H9 (cell line): ENCODE measurements around the gene MSANTD2. TPM values are rescaled to one million over a fixed set of nuclear protein-coding genes. Genes with fewer than 3 reads are reported as not detected.

Source experiments
- DNase-seq: peaks from one replicate; pipeline ENCODE4 v3.0.0-alpha.2; 2017
- H2AFZ ChIP-seq: one replicate; pipeline ENCODE4 v1.6.1; 2013; ENCODE audit warnings: mild to moderate bottlenecking, low read length, control low read depth, moderate library complexity
- H2AK5ac ChIP-seq: 2 replicates; pipeline ENCODE4 v1.6.1; 2013; ENCODE audit warnings: low read length, control low read depth, mixed read lengths; ENCODE audit not compliant: insufficient read length
- H2BK120ac ChIP-seq: one replicate; pipeline ENCODE4 v1.6.1; 2013; ENCODE audit warnings: low read depth, mild to moderate bottlenecking, low read length, control low read depth, inconsistent platforms; ENCODE audit not compliant: poor library complexity, severe bottlenecking
- H2BK12ac ChIP-seq: 2 replicates; pipeline ENCODE4 v1.6.1; 2013; ENCODE audit warnings: low read length, control low read depth, mixed read lengths, low read depth; ENCODE audit not compliant: insufficient read length
- H2BK15ac ChIP-seq: 2 replicates; pipeline ENCODE4 v1.6.1; 2013; ENCODE audit warnings: low read depth, low read length, control low read depth
- H2BK20ac ChIP-seq: one replicate; pipeline ENCODE4 v1.6.1; 2013; ENCODE audit warnings: low read depth, mild to moderate bottlenecking, low read length, control low read depth, inconsistent platforms; ENCODE audit not compliant: poor library complexity, severe bottlenecking
- H2BK5ac ChIP-seq: 2 replicates; pipeline ENCODE4 v1.6.1; 2013; ENCODE audit warnings: low read length, control low read depth, mixed read lengths; ENCODE audit not compliant: insufficient read length
- H3K14ac ChIP-seq: 2 replicates; pipeline ENCODE4 v1.6.1; 2013; ENCODE audit warnings: low read length, control low read depth; ENCODE audit not compliant: insufficient read depth
- H3K18ac ChIP-seq: 2 replicates; pipeline ENCODE4 v1.6.1; 2013; ENCODE audit warnings: low read depth, mild to moderate bottlenecking, mixed read lengths, low read length, control low read depth; ENCODE audit not compliant: insufficient read length
- H3K23ac ChIP-seq: 2 replicates; pipeline ENCODE4 v1.6.1; 2013; ENCODE audit warnings: low read length, control low read depth, mixed read lengths, low read depth; ENCODE audit not compliant: insufficient read length
- H3K23me2 ChIP-seq: 2 replicates; pipeline ENCODE4 v1.6.1; 2013; ENCODE audit warnings: low read depth, mild to moderate bottlenecking, mixed read lengths, low read length, control low read depth; ENCODE audit not compliant: insufficient read length, poor library complexity, severe bottlenecking
- H3K27ac ChIP-seq: 2 replicates; pipeline ENCODE4 v1.5.1; 2013; ENCODE audit warnings: low read length, control low read depth, mixed read lengths, low read depth; ENCODE audit not compliant: insufficient read length
- H3K27me3 ChIP-seq: 2 replicates; pipeline ENCODE4 v1.6.1; 2013; ENCODE audit warnings: low read length, control low read depth, inconsistent platforms; ENCODE audit not compliant: insufficient read depth
- H3K4ac ChIP-seq: 2 replicates; pipeline ENCODE4 v1.6.1; 2013; ENCODE audit warnings: low read depth, mild to moderate bottlenecking, control low read depth, inconsistent platforms, low read length, moderate library complexity
- H3K4me1 ChIP-seq: 2 replicates; pipeline ENCODE4 v1.6.1; 2013; ENCODE audit warnings: low read length, control low read depth, inconsistent platforms; ENCODE audit not compliant: insufficient read depth
- H3K4me2 ChIP-seq: 2 replicates; pipeline ENCODE4 v1.6.1; 2013; ENCODE audit warnings: low read length, control low read depth, mixed read lengths; ENCODE audit not compliant: insufficient read length, insufficient read depth
- H3K56ac ChIP-seq: 2 replicates; pipeline ENCODE4 v1.6.1; 2013; ENCODE audit warnings: low read depth, mild to moderate bottlenecking, mixed read lengths, low read length, control low read depth; ENCODE audit not compliant: insufficient read length
- H3K79me1 ChIP-seq: 2 replicates; pipeline ENCODE4 v1.6.1; 2013; ENCODE audit warnings: low read depth, mild to moderate bottlenecking, moderate library complexity, low read length, control low read depth, inconsistent platforms; ENCODE audit not compliant: insufficient read depth, poor library complexity, severe bottlenecking
- H3K79me2 ChIP-seq: 2 replicates; pipeline ENCODE4 v1.6.1; 2013; ENCODE audit warnings: low read length, control low read depth, inconsistent platforms; ENCODE audit not compliant: insufficient read depth
- H3K9ac ChIP-seq: 2 replicates; pipeline ENCODE4 v1.6.1; 2013; ENCODE audit warnings: low read length, control low read depth, mixed read lengths; ENCODE audit not compliant: insufficient read length; ENCODE audit errors: extremely low read depth
- H3K9me3 ChIP-seq: one replicate; pipeline ENCODE4 v1.6.1; 2013; ENCODE audit warnings: low read depth, low read length, inconsistent platforms; ENCODE audit not compliant: control insufficient read depth
- H3T11ph ChIP-seq: one replicate; pipeline ENCODE4 v1.6.1; 2013; ENCODE audit warnings: mild to moderate bottlenecking, low read length, control low read depth, inconsistent platforms
- H4K20me1 ChIP-seq: one replicate; pipeline ENCODE4 v1.6.1; 2013; ENCODE audit not compliant: control insufficient read depth, insufficient read length, insufficient read depth
- H4K5ac ChIP-seq: 2 replicates; pipeline ENCODE4 v1.6.1; 2013; ENCODE audit warnings: low read depth, mild to moderate bottlenecking, mixed read lengths, low read length, control low read depth; ENCODE audit not compliant: insufficient read length
- H4K8ac ChIP-seq: replicated peaks from 2 replicates; pipeline ENCODE4 v1.6.1; 2013; ENCODE audit warnings: low read length, control low read depth, mixed read lengths, low read depth; ENCODE audit not compliant: insufficient read length
- H4K91ac ChIP-seq: 2 replicates; pipeline ENCODE4 v1.6.1; 2013; ENCODE audit warnings: low read depth, mild to moderate bottlenecking, moderate library complexity, mixed read lengths, low read length, control low read depth; ENCODE audit not compliant: insufficient read length
- H3K27ac Mint-ChIP-seq, 3 experiments: 2 replicates in 2 of 3; 3 replicates in 1 of 3; pipeline ENCODE4 v1.8.0; 2020 to 2021; ENCODE audit warnings: mixed read lengths in 3 of 3, mild to moderate bottlenecking in 1 of 3, moderate library complexity in 1 of 3
- H3K27me3 Mint-ChIP-seq: 2 replicates; pipeline ENCODE4 v1.8.0; 2021; ENCODE audit warnings: low read depth, mild to moderate bottlenecking, moderate library complexity, mixed read lengths
- H3K36me3 Mint-ChIP-seq, 3 experiments: 2 replicates in 2 of 3; 3 replicates in 1 of 3; pipeline ENCODE4 v1.8.0; 2020 to 2021; ENCODE audit warnings: low read depth in 3 of 3, mixed read lengths in 3 of 3; ENCODE audit not compliant: insufficient read depth in 1 of 3
- H3K4me1 Mint-ChIP-seq, 2 experiments: 2 replicates each; pipeline ENCODE4 v1.8.0; 2020; ENCODE audit warnings: mixed read lengths in 2 of 2
- H3K4me3 Mint-ChIP-seq, 2 experiments: 2 replicates in 1 of 2; 3 replicates in 1 of 2; pipeline ENCODE4 v1.8.0; 2020 to 2021; ENCODE audit warnings: mild to moderate bottlenecking in 2 of 2, mixed read lengths in 2 of 2, moderate library complexity in 1 of 2
- H3K9me3 Mint-ChIP-seq, 2 experiments: 2 replicates in 1 of 2; 3 replicates in 1 of 2; pipeline ENCODE4 v1.8.0; 2020; ENCODE audit warnings: mild to moderate bottlenecking in 2 of 2, mixed read lengths in 2 of 2, moderate library complexity in 1 of 2
- WGBS: extraction: QIAGEN DNeasy Blood & Tissue Kit; methylation state at CpG from one replicate; pipeline ENCODE4 v1.1.7; 2013; ENCODE audit warnings: missing lambda C conversion rate, low lambda C conversion rate, mixed read lengths; ENCODE audit not compliant: insufficient read length; ENCODE audit errors: extremely low coverage; 5-methylcytosine and 5-hydroxymethylcytosine counted together
- total RNA-seq: library from RNA; stranded (reverse); gene quantifications from 2 replicates; pipeline ENCODE4 v1.2.1, GENCODE V29; 2021
- TF ChIP-seq, protein P1 (sequence below): fragments of 200-600 bp; sonication (generic); conservative IDR thresholded peaks from 3 replicates; pipeline ENCODE4 v1.8.0; 2021; ENCODE audit warnings: antibody characterized with exemption, mild to moderate bottlenecking

Gene MSANTD2
- total RNA-seq, 1 experiment from 2014 or later = 18.1 TPM

DNA sequence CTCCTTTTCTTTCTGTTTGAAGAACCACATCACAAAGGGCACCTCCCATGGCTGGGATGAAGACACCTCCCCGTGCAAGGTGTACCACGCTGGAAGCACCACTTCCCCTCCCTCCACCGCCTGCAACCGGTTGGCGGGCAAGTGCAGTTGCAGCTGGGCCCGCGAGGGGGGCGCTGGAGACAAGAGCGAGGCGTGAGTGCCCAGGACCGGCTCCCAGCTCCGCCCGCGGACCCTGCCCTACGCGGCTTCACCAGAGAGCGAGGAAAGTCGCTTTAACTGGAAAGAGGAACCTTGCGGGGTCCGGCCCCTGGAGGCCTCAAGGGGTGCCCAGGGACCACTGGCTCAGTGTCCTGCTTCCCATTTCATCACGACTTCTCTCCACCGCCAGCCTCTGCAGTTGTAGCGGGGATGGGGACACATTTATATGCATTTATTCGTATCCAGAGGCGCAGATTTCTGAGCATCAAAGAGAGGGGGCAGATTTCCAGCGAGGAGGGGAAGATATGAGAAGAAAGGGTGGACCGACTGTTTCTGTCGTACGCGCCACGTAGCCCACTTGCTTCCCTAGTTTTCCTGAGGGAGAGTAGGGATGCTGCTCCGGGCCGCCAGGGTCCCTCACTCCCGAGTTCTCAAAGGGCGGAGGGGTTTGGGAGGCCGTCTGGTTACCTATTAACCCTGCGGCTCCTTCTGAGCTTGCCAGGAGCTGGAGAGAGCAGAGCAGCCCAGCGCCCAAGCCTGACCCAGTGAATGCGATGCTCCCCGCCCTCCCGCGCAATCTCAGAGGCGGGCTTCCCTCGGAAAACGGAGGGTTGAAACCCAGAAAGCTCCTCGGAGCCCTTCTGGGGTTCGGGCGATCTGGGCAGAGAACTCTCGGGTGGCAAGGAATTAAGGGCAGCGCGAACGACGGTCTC, 41.6 kb downstream of the MSANTD2 start:
- Histone ChIP-seq H4K20me1 (no peaks in the 10 kb centered on the region), H3K14ac (no peak overlapping the region), H2BK20ac (no peak overlapping the region), H3K27ac (no peak overlapping the region), H3K27me3 (peaks cover 75% of the 10 kb centered on the region), H3K9me3 (no peaks in the 10 kb centered on the region), H3K4me2 (peak overlapping the region; percentile 49), H2BK12ac (no peak overlapping the region), H2BK120ac (no peak overlapping the region), H3K56ac (no peak overlapping the region), H3K4ac (no peak overlapping the region), H3K79me1 (no peaks in the 10 kb centered on the region), H2BK15ac (no peak overlapping the region), H2AFZ (no peak overlapping the region), H2BK5ac (no peak overlapping the region), H4K5ac (no peak overlapping the region), H4K8ac (no peak overlapping the region), H2AK5ac (no peak overlapping the region), H3K9ac (no peak overlapping the region), H3K18ac (no peak overlapping the region), H4K91ac (no peak overlapping the region), H3K23me2 (peaks cover 24% of the 10 kb centered on the region), H3K79me2 (no peaks in the 10 kb centered on the region), H3K4me1 (no peaks in the 10 kb centered on the region), H3K23ac (no peak overlapping the region), H3T11ph (no peak overlapping the region)
- Mint-ChIP-seq H3K9me3 (peaks cover 0 to 9% of the 10 kb centered on the region in 2 experiments; a peak in 3 of 5 replicates), H3K4me1 (peaks cover 39 to 63% of the 10 kb centered on the region in 2 experiments), H3K4me3 (peak overlapping the region; percentile 65 to 81), H3K36me3 (no peaks in the 10 kb centered on the region), H3K27me3 (peaks cover 76% of the 10 kb centered on the region), H3K27ac (no peak overlapping the region)
- TF ChIP-seq, protein P1, sequence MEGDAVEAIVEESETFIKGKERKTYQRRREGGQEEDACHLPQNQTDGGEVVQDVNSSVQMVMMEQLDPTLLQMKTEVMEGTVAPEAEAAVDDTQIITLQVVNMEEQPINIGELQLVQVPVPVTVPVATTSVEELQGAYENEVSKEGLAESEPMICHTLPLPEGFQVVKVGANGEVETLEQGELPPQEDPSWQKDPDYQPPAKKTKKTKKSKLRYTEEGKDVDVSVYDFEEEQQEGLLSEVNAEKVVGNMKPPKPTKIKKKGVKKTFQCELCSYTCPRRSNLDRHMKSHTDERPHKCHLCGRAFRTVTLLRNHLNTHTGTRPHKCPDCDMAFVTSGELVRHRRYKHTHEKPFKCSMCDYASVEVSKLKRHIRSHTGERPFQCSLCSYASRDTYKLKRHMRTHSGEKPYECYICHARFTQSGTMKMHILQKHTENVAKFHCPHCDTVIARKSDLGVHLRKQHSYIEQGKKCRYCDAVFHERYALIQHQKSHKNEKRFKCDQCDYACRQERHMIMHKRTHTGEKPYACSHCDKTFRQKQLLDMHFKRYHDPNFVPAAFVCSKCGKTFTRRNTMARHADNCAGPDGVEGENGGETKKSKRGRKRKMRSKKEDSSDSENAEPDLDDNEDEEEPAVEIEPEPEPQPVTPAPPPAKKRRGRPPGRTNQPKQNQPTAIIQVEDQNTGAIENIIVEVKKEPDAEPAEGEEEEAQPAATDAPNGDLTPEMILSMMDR = peak; percentile 81
- DNase-seq = peak; percentile 96
- WGBS = no CpG with 5 or more reads among the region's 53 CpGs
